Measurements from ENCODE around the gene BTBD9.

The BTBD9 gene

GRCh38 chr6:38435330-38435729 is 204.4 kb downstream of the BTBD9 start:
- Histone ChIP-seq H3K4me1 (peaks cover 8% of the 10 kb centered on the region), H3K9ac (no peak overlapping the region), H3K4me2 (ENCODE audit: low read length) (no peak overlapping the region), H3K27ac (no peak overlapping the region), H3K4me3 (ENCODE audit: low read depth, low read length) (no peak overlapping the region), H2AFZ (no peak overlapping the region), H3K36me3 (ENCODE audit: control insufficient read depth, insufficient read depth, low read length) (no peaks in the 10 kb centered on the region), H3K79me2 (peaks cover 3% of the 10 kb centered on the region), H3K9me3 (ENCODE audit: control insufficient read depth, low read length) (no peaks in the 10 kb centered on the region), H3K27me3 (ENCODE audit: control insufficient read depth, insufficient read depth, low read length) (no peaks in the 10 kb centered on the region)
- TF ChIP-seq CTCF (IDR thresholded peaks at IDR 0.05): no peak

DNA sequence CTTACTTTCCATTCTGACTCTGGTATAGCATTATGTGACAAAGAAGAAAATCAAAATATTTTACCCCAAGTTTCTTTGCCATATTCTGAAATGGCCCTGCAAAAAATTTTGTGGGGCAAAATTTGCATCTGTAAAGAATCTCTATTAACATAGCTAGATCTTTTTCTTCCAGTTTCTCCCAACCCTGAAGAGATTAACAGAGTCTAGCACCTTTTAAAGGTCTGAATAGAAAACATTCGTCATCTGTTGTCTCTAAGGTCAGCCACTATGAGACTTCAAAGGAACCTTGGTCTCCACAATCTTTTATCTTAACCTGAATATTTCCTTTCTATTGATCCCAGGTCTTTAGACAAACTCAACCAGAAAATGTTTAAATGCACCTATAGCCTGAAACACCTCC is 205.7 kb downstream of the BTBD9 start:
- no peak overlapping the region for H3K9ac ChIP-seq
- H3K4me2 ChIP-seq (ENCODE audit: low read length): no peak overlapping the region
- no peak for TF ChIP-seq CTCF (IDR thresholded peaks at IDR 0.05)
- H3K4me3 ChIP-seq (ENCODE audit: low read depth, low read length): no peak overlapping the region
- no peaks in the 10 kb centered on the region for H3K36me3 ChIP-seq (ENCODE audit: control insufficient read depth, insufficient read depth, low read length)
- H3K27me3 ChIP-seq (ENCODE audit: control insufficient read depth, insufficient read depth, low read length): no peaks in the 10 kb centered on the region
- H3K27ac ChIP-seq: no peak overlapping the region
- H2AFZ ChIP-seq: no peak overlapping the region
- H3K4me1 ChIP-seq: peaks cover 3% of the 10 kb centered on the region
- peaks cover 3% of the 10 kb centered on the region for H3K79me2 ChIP-seq
- H3K9me3 ChIP-seq (ENCODE audit: control insufficient read depth, low read length): no peaks in the 10 kb centered on the region

DNA sequence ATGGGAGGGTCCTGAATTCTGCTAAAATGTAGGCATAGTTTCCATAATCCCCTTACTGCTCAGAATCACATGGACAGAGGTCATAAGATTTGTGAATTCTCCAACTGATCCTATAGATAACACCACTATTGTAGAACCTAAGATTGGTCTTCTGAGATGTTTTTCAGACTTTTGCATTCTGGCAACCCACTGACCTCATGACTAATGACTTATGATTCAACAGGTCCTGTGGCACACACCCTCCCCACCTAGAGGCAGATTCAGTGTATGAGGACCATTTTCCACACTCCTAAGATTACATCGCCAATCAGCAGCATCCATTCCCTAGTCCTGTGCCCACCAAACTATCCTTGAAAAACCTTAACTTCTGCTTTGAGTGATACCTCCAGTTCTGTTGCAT is 207.2 kb downstream of the BTBD9 start:
- H2AFZ ChIP-seq: no peak overlapping the region
- H3K4me3 ChIP-seq (ENCODE audit: low read depth, low read length): no peak overlapping the region
- H3K4me2 ChIP-seq (ENCODE audit: low read length): no peak overlapping the region
- H3K27me3 ChIP-seq (ENCODE audit: control insufficient read depth, insufficient read depth, low read length): no peaks in the 10 kb centered on the region
- no peak for TF ChIP-seq CTCF (IDR thresholded peaks at IDR 0.05)
- peaks cover 3% of the 10 kb centered on the region for H3K79me2 ChIP-seq
- H3K27ac ChIP-seq: no peak overlapping the region
- H3K9me3 ChIP-seq (ENCODE audit: control insufficient read depth, low read length): no peaks in the 10 kb centered on the region
- no peak overlapping the region for H3K9ac ChIP-seq
- peaks cover 3% of the 10 kb centered on the region for H3K4me1 ChIP-seq
- no peaks in the 10 kb centered on the region for H3K36me3 ChIP-seq (ENCODE audit: control insufficient read depth, insufficient read depth, low read length)

GRCh38 chr6:38432079-38432478 is 207.7 kb downstream of the BTBD9 start:
- Histone ChIP-seq H3K9ac (no peak overlapping the region), H3K4me3 (ENCODE audit: low read depth, low read length) (no peak overlapping the region)

More at GRCh38 chr6:38432079-38432478, 207.7 kb downstream of the BTBD9 start:
- Histone ChIP-seq H3K9me3 (ENCODE audit: control insufficient read depth, low read length) (no peaks in the 10 kb centered on the region), H3K36me3 (ENCODE audit: control insufficient read depth, insufficient read depth, low read length) (no peaks in the 10 kb centered on the region), H3K27ac (no peak overlapping the region), H3K4me1 (peaks cover 3% of the 10 kb centered on the region), H3K4me2 (ENCODE audit: low read length) (no peak overlapping the region), H3K27me3 (ENCODE audit: control insufficient read depth, insufficient read depth, low read length) (no peaks in the 10 kb centered on the region), H3K79me2 (peaks cover 3% of the 10 kb centered on the region), H2AFZ (no peak overlapping the region)
- TF ChIP-seq CTCF (IDR thresholded peaks at IDR 0.05): no peak

Data from parathyroid adenoma (tissue), 2 donors.